Epidermal melanocyte (primary cell): ENCODE data around the gene SIX3.
A peak's percentile ranks its signal among the peaks of the same experiment; 100 is the strongest.

Experiments
- DNase-seq: peaks from one replicate; pipeline ENCODE4 v3.0.0; 2011; ENCODE audit warnings: low spot score; ENCODE audit not compliant: insufficient read length

Gene SIX3

DNA sequence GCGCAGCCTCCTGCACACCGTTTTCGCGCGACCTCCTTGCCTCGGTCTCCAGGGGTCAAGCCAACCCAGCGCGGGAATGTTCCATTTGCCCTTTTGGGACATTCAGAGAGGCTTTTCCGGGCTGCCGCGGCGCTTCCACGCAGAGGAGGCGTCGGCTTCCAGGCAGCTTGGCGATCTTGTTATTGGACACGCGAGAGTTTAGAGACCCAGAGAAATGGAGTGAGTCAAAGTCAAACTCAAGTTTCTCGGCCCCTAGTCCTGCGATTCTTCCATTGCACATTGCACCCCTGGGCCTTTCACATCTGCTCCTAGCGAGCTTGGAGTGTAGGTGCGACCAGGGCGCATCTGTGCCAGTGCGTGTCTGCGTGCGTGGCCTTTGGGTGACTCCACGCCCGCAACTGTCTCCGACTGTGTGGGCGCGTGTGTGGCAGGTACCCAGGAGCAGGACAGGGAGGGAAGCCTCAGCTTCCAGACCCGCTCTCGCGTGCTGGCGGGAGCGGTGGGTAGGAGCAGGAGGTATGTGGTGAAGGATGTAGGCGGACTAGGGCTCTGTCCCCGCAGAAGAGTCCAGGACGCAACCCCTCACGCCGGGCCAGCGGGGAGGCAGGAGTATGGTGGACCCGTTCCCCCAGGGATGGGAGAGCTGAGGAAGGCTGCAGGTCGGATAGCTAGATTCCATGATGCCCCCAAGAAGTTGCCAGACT is 13.5 kb downstream of the SIX3 start:
- no peak for DNase-seq

DNA sequence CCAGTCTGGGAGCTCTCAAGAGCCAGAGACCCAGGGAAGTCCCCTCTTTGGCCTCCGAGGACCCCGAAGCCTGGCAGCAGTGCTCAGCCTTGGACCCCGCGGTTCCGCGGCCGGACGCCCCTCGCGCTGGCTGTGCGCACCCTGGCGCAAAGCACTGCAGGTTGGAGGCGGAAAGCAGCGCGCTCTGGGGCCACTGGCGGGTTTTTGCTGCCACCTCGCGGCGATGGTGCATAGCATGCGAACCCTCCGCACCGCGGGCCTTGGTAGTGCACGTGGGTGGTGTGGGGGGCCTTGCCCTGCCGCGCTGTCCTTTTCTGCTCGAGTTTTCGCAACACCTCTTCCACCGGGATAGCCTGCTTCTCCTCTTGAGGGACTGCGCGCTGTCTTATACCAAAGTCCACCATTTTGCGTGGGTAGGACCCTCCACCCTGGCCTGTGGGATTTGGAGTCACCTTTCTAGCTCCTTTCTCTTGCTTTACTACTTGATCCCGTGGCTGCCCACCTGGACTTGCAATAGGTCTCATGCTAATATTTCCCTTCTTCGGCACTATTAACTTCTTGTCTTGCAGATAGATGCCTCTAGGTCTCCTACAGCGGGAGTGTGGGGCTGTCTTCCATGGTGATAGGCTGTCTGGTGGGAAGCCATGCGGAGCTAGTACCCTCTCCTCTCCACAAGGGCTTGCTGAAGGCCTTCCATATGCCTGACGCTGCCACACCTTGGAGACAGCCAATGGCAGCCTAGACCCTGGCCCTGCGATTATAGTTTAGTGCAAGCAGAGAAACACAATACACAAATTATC is 14.3 kb downstream of the SIX3 start:
- DNase-seq = peak; percentile 74

DNA sequence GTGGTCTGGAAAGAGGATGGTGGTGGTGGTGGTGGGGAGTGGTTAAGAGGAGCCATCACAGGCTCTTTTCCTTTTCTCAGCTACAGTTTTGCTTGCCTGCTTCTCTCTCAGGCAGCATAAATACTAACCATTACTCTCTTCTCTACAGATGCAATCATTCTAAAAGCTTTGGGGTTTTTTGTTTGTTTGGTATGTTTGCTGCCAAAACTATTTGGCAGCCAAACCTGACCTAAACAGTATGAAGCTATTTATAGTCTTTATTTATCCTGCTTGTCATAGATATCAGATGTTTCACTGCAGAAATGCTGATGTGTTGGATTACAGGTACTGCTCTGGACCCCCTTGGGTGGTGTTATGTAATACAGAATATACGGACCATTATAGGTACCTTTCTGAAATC is 15.3 kb downstream of the SIX3 start:
- no peak for DNase-seq

DNA sequence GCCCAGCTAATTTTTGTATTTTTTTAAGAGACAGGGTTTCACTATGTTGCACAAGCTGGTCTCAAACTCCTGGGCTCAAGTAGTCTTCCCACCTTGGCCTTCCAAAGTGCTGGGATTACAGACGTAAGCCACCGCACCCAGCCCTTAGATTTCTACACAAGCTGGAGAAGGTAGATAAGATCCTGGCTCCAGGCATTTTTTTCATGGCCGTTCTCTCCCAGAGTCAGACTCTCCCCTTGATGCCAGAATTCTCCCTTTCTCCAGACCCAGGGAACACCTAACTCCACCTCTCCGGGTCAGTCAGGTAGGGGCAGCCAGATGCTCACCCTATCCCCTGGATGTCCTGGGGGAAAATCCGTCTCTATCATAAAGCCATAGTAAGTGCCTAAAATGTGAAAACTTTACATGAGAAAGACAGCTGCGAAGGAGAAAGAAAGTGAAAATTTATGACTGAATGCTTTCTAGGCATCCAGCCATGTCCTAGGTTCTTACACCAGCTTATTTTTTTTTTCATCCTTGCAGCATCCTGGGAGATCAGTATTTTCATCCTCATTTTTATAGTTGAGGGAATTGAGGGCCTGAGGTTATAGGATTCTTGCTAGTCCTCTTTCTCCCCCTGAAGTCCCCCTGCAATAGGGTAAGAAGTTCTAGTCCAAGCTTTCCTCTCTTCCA is 16.3 kb downstream of the SIX3 start:
- DNase-seq = no peak

DNA sequence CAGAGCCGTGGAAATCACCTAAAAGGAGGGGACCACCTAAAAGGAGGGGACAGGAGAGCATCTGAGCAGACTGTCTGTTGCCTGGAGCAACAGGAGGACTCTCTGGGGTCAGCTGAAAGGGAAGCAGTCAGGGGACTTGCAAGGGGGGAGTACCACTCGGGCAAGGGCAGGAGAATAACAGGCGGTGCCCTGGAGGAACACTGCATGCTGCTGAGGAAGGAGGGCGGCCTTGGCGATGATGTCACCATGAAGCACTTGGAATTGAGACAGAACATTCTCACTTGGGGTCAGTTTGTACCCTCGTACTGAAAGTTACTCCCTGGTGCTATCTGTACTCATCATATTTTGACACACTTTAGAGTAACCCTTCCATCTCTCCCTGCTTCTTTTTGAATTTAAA is 18.4 kb downstream of the SIX3 start:
- no peak for DNase-seq

DNA sequence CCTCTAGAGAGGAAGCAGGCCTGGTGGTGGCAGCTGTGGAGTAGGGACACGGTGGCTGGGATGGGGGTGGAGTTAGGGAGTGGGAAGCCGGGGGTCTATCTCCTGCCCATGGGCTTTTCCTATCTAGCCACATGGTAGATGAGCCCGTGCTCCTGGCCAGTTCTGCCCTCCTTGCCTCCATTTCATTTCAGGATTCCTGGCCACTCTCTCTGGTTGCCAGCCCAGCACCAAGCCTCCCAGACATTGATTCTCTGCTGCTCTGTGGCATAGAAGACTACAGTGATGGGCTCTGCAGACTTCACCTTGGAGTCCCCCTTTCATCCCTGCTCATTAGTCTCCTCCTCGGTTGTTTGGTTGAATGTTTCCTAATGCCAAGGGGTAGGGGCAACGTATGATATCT is 19.4 kb downstream of the SIX3 start:
- no peak for DNase-seq

DNA sequence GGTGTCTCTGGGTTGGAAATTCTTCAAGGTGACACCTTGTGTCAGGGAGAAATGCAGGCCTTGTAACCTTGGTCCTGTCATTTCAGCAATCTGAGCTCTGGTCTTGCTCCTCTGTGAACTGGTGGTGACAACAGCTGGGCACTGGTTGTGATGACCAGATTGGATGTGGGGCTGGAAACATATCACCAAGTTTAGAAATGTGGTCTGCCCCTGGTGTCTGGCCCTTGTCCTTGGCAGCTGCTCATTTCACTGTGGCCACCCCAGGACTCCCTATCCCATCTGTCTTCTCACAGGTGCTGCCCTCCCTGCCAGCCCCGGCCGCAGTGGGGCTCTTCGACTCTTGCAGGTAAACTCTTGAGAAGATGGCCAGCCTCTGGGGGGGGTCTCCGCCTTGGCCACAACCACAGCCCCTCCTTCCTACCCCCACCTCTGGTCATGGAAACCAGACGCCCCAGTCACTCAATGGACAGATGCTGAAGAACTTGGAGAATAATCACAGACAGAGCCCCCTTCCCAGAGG is 20.7 kb downstream of the SIX3 start:
- DNase-seq = no peak

DNA sequence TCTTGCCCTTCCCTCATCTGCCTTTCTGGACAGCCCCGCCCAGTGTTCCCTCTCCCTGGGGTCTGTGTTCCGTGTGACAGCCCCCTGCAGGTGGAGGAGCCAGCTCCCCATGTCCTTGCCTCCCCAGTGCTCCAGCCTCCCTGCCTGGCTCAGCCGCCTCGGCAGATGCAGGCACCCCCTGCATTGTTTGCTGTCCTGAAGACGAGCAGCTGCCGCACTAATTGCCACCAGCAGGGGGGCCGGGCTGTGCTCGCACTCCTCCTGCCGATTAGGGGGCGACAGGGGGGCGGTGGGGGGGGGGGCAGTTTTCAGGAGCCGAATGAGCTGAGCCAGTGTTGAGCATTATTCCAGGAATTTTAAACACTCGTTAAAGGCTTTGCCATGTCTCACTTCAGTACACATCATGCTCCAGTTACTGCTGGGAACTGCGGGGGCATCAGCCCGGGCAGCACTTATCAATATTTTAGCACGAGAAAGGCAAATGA is 23.3 kb downstream of the SIX3 start:
- DNase-seq = no peak

DNA sequence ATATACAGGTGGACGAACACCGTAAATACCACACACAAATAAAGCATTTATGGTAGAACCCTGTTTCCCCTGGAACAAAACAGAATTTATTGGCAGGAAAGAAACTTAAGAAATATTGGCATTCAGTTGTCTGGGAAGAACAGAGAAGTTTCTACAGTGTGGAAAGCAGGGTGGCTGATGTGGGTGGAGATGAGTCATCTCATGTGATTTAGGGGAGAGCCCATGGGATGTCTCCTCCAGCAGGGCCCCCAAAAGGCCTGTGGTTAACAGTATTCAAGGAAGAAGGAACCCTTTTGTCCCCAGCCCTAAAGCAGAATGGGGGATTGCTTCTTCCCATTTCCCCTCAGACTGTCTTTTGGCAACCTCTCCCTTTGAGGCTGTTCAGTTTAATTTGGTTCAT is 24.2 kb downstream of the SIX3 start:
- DNase-seq = no peak

DNA sequence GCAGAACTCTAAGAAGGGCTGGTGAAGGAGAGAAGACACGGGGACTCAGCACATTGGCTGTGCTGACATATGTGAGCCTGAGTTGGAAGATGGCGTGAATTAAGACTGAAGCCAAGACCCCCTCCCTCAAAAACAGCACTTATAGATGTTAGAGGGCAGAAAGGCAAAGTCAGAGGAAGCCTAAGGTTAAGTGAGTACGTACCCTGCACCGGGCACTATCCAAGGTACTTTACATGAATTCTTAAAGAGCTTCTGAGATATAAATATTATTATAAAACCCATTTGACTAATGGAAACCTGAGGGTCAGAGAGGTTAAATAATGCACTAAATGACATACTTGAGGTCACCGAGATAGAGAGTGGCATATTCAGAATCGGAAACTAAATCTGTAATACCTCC is 25.6 kb downstream of the SIX3 start:
- DNase-seq = no peak

DNA sequence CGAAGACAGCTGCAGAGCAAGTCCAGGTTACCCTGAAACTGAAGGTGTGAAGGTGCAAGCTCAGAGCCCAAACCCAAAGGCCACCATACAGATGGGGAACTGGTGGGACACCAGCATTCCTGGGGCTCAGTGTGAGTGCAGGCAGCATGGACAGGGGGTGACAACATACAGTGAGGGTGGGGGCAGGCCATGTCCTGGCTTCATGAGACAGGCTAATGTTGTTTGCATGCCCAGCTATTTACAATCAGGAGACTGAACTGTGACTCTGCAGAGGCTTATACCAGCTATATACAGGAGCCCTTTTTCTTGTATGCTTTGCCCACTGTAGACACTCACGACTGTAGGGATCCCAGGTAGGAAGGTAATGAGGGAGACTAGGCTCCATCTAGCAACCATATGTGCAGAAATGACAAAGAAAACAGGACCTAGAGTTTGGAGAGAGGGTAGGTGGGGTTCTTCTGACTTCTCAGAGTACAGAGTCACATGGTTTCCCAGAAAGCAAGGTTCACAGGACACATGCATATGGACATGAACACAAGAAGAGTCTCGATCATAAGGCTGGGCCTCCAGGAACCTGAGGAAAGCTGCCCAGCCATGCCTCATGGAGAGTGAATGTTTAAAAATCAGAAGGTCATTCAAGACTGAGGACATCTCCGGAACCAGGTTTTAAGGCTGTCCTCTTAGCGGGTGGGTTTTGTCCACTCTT is 26.4 kb downstream of the SIX3 start:
- DNase-seq = no peak

DNA sequence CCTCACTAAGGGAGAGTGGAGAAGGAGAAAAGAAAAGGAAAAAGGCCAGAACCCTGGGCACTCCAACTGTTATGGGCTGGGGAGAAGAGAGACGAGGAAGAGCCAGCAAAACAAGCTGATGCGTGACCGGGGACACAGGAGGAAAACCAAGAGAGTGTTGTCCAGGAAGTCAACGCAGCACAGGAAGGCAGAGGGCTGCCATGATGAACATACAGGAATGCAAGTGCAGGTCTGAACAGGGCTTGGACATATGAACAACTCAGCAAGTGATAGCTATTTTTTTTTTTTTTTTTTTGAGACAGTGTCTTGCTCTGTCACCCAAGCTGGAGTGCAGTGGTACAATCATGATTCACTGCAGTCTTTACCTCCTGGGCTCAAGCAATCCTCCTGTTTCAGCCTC is 28.4 kb downstream of the SIX3 start:
- no peak for DNase-seq

DNA sequence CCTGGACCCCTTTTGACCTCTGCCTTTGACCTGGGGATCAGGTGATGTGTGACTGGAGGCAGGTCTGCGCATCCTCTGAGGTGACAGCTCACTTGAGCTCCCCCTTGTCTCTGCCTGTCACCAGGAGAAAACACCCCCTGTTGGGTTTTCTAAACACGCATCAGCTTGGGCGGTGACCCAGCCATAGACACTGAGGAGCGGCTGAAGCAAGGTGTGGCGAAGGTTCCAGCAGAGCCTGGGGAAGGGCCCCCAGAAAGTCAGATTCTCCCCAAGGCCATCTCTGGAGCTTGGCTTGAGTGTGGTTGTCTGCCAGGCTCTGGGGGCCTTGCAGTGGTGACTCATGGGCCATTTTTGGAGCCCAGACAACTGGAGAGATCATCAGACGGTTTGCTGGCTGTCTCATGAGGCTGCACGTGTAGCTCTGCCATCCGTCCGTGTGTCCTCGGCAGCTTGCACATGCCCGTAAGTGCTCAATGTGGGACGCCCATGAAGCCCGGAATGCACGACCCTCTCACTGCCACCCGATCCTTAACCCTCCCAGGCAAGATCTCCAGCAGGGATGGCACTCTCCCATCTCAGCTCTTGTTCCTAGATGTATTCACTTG is 29.4 kb downstream of the SIX3 start:
- DNase-seq = no peak

DNA sequence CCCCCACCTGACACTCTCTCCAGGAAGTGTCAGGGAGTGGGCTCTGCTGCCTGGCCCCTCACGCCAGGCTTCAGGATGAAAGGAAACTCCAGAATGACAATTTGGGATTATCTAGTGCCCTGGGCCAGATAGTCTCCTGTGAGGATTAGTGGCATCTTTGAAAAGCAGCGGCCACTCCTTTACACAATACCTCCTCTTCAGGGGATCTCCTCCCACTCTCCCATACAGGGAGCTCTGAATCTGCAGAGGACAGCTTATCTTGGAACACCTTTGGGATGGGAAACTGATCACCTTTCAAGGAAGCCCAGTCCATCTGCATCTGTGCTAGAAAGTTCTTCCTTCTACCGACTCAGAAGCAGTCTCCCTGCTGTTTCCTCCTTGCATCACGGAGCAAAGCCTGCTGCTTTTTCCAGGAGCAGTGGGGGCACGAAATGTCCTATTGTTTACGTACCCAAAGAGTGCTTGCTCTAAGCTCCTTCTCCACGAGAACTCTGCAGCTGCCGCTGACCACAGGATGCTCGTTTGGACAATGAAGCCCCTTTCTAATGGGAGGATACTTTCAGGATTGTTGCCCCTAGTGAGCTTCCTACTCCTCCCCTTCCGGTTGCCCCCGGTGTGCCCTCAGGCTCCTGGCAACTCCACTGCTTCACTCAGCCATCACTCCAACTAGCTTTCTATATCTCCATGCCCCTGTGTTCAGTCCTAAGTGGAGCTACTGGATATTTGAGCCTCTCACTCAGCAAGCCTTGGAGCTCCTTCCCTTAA is 31.5 kb downstream of the SIX3 start:
- DNase-seq = no peak

DNA sequence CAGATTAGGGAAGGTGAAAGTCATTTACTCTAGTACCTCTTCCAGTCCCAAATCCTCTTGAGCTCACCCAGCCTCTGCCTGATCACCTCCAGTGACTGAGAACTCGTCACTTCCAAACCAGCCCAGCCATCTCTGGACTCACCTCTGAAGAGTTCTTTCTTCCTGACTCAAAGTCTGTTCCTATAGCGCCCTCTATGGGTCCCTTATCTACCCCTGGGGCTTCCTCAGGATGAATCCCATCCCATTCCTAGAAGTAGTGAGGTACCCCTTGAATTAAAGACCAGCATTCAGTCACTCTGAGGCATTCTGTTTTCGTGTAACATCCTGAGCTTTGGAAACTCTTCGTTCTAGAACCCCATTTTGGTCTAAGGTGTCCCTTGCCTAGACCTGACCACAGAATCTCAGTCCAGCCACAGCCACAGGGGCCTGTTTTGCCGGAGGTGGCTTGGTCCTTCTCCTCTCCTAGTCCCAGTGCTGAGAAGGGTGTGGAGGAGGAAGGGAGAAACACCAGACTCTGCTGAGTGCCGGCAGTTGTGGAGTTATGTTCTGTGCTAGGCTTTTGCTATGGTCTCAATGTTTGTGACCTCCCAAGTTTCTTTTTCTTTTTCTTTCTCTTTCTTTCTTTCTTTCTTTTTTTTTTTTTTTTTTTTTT is 32.7 kb downstream of the SIX3 start:
- no peak for DNase-seq

DNA sequence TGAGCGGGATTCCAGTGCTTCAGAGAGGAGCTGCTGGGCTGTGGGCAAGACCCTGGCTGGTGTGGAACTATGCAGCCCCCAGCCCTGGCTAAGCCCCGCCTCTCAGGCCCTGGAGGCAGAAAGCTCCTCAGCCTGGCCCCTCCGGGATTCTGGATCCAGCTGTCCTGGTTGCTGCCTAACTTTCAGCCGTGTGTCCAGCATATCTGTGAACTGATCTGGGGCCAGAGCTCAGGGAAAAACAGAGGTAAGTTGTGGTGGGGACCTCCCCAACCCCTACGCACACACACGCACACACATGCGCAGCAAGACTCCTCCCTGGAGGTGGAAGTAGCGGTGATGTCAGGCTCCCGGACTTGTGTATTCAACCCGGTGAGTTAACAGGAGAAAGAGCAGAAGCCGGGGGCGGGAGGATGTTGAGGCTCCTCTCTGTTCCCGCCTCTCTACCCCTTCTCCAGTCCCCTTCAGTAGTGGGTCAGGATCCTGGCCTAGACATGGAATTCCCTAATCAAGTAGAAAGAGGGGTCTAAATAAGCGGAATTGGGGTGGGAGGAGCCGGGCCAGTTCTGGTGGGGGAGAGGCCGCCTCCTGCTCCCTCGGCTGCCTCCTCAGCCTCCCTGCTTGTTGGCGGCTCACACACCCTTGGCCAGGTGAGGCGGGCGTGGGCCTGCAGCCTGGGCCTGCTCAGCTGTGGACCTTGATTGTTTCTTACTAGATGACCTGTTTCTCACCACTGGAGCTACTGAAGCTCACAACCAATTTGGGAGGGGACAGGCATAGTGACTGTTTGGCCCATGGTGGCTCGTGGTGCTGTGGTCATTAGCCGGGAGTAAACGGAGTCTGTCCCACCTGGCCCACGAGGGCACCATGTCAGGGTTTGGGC is 34.3 kb downstream of the SIX3 start:
- DNase-seq = no peak

DNA sequence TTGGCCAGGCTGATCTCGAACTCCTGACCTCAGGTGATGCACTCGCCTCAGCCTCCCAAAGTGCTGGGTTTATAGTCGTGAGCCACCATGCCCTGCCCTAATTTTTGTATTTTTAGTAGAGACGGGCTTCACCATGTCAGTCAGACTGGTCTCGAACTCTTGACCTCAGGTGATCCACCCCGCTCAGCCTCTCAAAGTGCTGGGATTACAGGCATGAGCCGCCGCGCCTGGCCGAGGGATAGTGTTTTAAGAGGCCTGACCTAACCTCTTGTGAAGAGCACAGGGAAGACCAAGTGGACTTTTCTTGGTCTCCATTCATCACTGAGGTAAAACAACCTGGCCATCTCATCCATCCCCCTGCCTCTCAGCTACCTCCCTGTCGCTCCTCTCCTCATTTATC is 38.1 kb downstream of the SIX3 start:
- no peak for DNase-seq

DNA sequence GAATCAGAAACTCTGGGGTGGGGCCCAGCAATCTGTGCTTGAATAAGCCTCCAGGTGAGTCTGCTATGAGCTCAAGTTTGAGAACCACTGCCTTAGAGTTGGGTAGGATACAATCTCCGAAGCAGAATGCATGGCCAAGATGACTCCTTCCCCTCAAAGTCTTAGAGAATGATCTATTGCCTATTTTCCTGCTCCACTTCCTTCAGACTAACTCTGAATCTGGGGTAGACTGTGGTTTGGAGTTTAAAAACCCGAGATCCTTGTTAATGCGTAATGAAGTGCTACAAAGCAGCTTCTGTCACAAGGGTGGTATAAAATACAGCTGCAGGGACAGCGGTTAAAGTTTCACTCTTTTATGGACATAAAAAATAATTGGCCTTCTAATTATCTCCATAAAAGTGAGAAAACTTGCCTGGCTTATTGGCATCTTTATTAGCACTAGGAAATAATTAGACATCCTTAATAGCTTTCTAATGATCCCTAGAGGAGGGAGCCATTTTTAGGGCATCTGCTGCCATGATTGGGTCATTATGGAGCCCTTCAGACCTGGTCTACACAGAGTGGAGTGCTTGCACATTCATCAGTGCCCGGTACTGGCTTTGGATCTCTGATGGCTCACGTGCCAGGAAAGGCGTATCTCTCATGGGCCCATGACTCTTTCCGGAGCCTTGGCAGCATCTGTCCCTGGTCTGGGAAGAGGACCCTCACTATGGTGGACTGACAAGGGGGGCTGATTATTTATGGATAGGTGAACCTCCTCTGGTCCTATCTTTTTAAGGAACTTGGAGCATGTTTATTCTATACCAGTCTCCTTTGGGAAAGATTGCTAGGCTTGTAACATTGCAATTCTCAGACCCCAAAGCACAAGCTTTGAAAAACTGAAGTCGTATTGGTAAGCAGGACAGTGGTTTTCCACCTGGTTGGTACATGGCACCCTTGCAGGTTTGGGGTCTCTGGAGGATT is 39.5 kb downstream of the SIX3 start:
- DNase-seq = no peak
